ENCODE results near the gene KRT6A. TPM values are rescaled to one million over a fixed set of nuclear protein-coding genes. Genes with fewer than 3 reads are reported as not detected.

Gene KRT6A
- total and polyA plus RNA-seq, 2 donors (not counting 1 experiment from before 2014, with no cell fraction given): 41.1 TPM; not detected in 1

DNA sequence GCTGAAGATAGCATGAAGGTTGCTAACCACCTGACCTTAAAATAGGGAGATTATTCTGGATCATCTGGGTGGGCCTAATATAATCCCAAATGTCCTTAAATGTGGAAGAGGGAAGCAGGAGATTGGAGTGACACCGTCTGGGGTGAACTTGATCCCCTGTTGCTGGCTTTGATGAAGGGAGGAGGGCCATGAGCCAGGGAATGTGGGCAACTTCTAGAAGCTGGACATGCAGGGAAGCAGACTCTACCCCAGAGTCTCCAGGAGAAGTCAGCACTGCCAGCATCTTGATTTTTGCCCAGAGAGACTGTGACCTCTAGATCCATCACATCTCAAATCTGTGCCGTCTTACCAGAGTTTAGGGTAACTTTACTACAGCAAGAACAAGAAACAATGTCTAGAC, 36.4 kb upstream of the KRT6A start:
- no peak overlapping the region for H2AFZ ChIP-seq (ENCODE audit: low read length)
- H3K4me2 ChIP-seq (ENCODE audit: extremely low read depth, insufficient read depth, low read length): no peak overlapping the region
- no peak overlapping the region for H3K4me3 ChIP-seq (replicated peaks in 1 of 4; ENCODE audit: control extremely low read depth in 1 of 4, insufficient read depth in 1 of 4, low read depth in 3 of 4, low read length in 4 of 4)
- no peaks in the 10 kb centered on the region for H3K4me1 ChIP-seq (ENCODE audit: control insufficient read depth, extremely low read depth, insufficient read depth, low read length)
- H3K36me3 ChIP-seq (ENCODE audit: control insufficient read depth, insufficient read depth, low read length): no peaks in the 10 kb centered on the region
- no peak for TF ChIP-seq EZH2 (IDR thresholded peaks at IDR 0.05; ENCODE audit: low read length, missing control alignments)
- TF ChIP-seq, protein P1, sequence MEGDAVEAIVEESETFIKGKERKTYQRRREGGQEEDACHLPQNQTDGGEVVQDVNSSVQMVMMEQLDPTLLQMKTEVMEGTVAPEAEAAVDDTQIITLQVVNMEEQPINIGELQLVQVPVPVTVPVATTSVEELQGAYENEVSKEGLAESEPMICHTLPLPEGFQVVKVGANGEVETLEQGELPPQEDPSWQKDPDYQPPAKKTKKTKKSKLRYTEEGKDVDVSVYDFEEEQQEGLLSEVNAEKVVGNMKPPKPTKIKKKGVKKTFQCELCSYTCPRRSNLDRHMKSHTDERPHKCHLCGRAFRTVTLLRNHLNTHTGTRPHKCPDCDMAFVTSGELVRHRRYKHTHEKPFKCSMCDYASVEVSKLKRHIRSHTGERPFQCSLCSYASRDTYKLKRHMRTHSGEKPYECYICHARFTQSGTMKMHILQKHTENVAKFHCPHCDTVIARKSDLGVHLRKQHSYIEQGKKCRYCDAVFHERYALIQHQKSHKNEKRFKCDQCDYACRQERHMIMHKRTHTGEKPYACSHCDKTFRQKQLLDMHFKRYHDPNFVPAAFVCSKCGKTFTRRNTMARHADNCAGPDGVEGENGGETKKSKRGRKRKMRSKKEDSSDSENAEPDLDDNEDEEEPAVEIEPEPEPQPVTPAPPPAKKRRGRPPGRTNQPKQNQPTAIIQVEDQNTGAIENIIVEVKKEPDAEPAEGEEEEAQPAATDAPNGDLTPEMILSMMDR (conservative IDR thresholded peaks at IDR 0.05 in 1 of 2, IDR thresholded peaks at IDR 0.05 in 1 of 2; ENCODE audit: low read depth in 1 of 2, low read length in 2 of 2): no peak
- no peaks in the 10 kb centered on the region for H4K20me1 ChIP-seq (ENCODE audit: control insufficient read depth, extremely low read depth, insufficient read depth, low read length)
- no peaks in the 10 kb centered on the region for H3K79me2 ChIP-seq (ENCODE audit: control insufficient read depth, insufficient read depth, low read length)
- H3K27me3 ChIP-seq (ENCODE audit: control insufficient read depth, insufficient read depth, low read length): peaks cover 2% of the 10 kb centered on the region
- H3K9ac ChIP-seq (ENCODE audit: insufficient read depth, low read length): no peak overlapping the region
- H3K9me3 ChIP-seq (ENCODE audit: control insufficient read depth, insufficient read depth, low read depth, low read length): no peaks in the 10 kb centered on the region
- DNase-seq (ENCODE audit: low read depth in 2 of 2): no peak
- H3K27ac ChIP-seq (ENCODE audit: insufficient read depth, low read length): no peak overlapping the region

DNA sequence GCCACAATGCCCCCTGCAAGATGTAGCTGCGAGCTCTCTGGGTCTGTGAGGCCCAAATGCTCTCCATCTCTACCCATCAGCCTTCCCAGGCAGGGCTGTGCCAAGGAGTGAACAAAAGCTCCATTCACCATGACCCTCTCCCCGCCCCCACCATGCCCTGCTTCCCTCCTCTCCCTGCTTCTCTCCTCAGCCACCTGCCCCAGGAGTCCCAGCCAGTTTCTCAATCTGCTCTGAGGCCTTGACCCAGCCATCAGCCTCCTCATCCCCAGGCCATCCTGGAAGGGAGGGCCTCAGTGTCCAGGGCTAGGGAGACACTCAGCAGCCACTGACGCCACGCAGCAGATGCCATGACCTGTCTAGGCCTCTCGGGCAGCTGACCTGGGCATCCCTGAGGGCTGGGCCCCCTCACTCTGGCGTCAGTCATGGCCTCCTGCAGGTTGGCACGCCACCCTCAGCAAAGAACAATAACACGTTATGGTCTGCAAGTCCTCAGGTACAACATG, 35.6 kb upstream of the KRT6A start:
- no peaks in the 10 kb centered on the region for H3K9me3 ChIP-seq (ENCODE audit: control insufficient read depth, insufficient read depth, low read depth, low read length)
- H3K36me3 ChIP-seq (ENCODE audit: control insufficient read depth, insufficient read depth, low read length): no peaks in the 10 kb centered on the region
- H3K9ac ChIP-seq (ENCODE audit: insufficient read depth, low read length): no peak overlapping the region
- H2AFZ ChIP-seq (ENCODE audit: low read length): no peak overlapping the region
- H3K27ac ChIP-seq (ENCODE audit: insufficient read depth, low read length): no peak overlapping the region
- no peak overlapping the region for H3K4me3 ChIP-seq (replicated peaks in 1 of 4; ENCODE audit: control extremely low read depth in 1 of 4, insufficient read depth in 1 of 4, low read depth in 3 of 4, low read length in 4 of 4)
- H3K4me1 ChIP-seq (ENCODE audit: control insufficient read depth, extremely low read depth, insufficient read depth, low read length): no peaks in the 10 kb centered on the region
- no peaks in the 10 kb centered on the region for H3K79me2 ChIP-seq (ENCODE audit: control insufficient read depth, insufficient read depth, low read length)
- DNase-seq (ENCODE audit: low read depth in 2 of 2): no peak
- no peak for TF ChIP-seq EZH2 (IDR thresholded peaks at IDR 0.05; ENCODE audit: low read length, missing control alignments)
- TF ChIP-seq, protein P1 (conservative IDR thresholded peaks at IDR 0.05 in 1 of 2, IDR thresholded peaks at IDR 0.05 in 1 of 2; ENCODE audit: low read depth in 1 of 2, low read length in 2 of 2): no peak
- H4K20me1 ChIP-seq (ENCODE audit: control insufficient read depth, extremely low read depth, insufficient read depth, low read length): no peaks in the 10 kb centered on the region
- no peak overlapping the region for H3K4me2 ChIP-seq (ENCODE audit: extremely low read depth, insufficient read depth, low read length)
- peaks cover 2% of the 10 kb centered on the region for H3K27me3 ChIP-seq (ENCODE audit: control insufficient read depth, insufficient read depth, low read length)

DNA sequence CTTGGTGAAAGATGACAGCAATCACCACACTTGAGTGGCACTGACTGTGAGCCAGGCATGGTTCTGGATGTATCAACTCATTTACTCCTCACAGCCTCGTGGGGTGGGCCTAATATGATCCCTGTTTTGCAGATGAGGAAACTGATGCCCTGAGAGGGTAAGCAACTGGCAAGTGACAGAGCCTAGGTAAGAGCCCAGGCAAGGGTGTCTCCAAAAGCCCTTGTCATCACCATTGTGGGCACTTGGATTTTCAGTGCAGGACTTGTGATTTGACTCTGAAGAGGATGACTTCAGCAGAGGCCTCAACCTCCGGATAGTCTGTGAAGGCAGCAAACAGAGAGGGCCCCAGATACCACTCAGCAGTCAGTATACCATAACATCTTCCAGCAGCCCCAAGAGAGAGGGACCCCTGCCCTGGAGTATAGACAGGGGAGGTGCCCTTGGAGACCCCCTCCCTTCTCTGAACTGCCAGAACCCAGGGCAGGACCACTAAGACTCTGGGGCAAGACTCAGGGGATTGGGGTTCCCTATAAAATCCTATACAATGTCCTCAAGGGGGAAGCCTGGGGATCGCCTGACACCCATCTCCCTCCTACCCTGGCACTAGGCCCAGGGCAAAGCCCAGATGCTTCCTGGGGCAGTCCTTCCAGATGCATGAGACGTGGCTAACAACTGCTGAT, 34.2 kb upstream of the KRT6A start:
- Histone ChIP-seq H3K9ac (ENCODE audit: insufficient read depth, low read length) (no peak overlapping the region), H4K20me1 (ENCODE audit: control insufficient read depth, extremely low read depth, insufficient read depth, low read length) (no peaks in the 10 kb centered on the region), H3K36me3 (ENCODE audit: control insufficient read depth, insufficient read depth, low read length) (no peaks in the 10 kb centered on the region), H3K79me2 (ENCODE audit: control insufficient read depth, insufficient read depth, low read length) (no peaks in the 10 kb centered on the region), H3K27ac (ENCODE audit: insufficient read depth, low read length) (no peak overlapping the region), H3K27me3 (ENCODE audit: control insufficient read depth, insufficient read depth, low read length) (peaks cover 2% of the 10 kb centered on the region), H3K9me3 (ENCODE audit: control insufficient read depth, insufficient read depth, low read depth, low read length) (no peaks in the 10 kb centered on the region), H3K4me2 (ENCODE audit: extremely low read depth, insufficient read depth, low read length) (no peak overlapping the region), H3K4me3 (replicated peaks in 1 of 4; ENCODE audit: control extremely low read depth in 1 of 4, insufficient read depth in 1 of 4, low read depth in 3 of 4, low read length in 4 of 4) (no peak overlapping the region), H2AFZ (ENCODE audit: low read length) (no peak overlapping the region), H3K4me1 (ENCODE audit: control insufficient read depth, extremely low read depth, insufficient read depth, low read length) (no peaks in the 10 kb centered on the region)
- TF ChIP-seq, protein P1 (conservative IDR thresholded peaks at IDR 0.05 in 1 of 2, IDR thresholded peaks at IDR 0.05 in 1 of 2; ENCODE audit: low read depth in 1 of 2, low read length in 2 of 2): no peak
- no peak for TF ChIP-seq EZH2 (IDR thresholded peaks at IDR 0.05; ENCODE audit: low read length, missing control alignments)
- no peak for DNase-seq (ENCODE audit: low read depth in 2 of 2)
